ENCODE measurements around the gene RSPH3. TPM values are rescaled to one million over a fixed set of nuclear protein-coding genes. Genes with fewer than 3 reads are reported as not detected.

Gene RSPH3
- polyA plus RNA-seq, 1 experiment = 2.0 TPM

- TF ChIP-seq CTCF (IDR thresholded peaks at IDR 0.05; ENCODE audit: low read depth, low read length) = no peak
- Histone ChIP-seq H3K27ac (ENCODE audit: low read depth, low read length) (no peak overlapping the region), H3K4me3 (ENCODE audit: low read depth, low read length) (no peak overlapping the region), H3K27me3 (ENCODE audit: control insufficient read depth, insufficient read depth, low read length) (no peaks in the 10 kb centered on the region), H3K9me3 (ENCODE audit: control insufficient read depth, insufficient read depth, low read length) (no peaks in the 10 kb centered on the region)
- DNase-seq (ENCODE audit: low read depth, low spot score) = no peak
- POLR2A ChIA-PET = no interaction called here
- CTCF ChIA-PET = interaction anchor here (0.7 to 1.6 kb wide), 2 partner anchors 184 to 273 kb away, joined by 3 to 4 read pairs; no protein-coding TSS in a partner anchor
Observed at GRCh38 chr6:158977382-158977781, 22.6 kb downstream of the RSPH3 start.

DNA sequence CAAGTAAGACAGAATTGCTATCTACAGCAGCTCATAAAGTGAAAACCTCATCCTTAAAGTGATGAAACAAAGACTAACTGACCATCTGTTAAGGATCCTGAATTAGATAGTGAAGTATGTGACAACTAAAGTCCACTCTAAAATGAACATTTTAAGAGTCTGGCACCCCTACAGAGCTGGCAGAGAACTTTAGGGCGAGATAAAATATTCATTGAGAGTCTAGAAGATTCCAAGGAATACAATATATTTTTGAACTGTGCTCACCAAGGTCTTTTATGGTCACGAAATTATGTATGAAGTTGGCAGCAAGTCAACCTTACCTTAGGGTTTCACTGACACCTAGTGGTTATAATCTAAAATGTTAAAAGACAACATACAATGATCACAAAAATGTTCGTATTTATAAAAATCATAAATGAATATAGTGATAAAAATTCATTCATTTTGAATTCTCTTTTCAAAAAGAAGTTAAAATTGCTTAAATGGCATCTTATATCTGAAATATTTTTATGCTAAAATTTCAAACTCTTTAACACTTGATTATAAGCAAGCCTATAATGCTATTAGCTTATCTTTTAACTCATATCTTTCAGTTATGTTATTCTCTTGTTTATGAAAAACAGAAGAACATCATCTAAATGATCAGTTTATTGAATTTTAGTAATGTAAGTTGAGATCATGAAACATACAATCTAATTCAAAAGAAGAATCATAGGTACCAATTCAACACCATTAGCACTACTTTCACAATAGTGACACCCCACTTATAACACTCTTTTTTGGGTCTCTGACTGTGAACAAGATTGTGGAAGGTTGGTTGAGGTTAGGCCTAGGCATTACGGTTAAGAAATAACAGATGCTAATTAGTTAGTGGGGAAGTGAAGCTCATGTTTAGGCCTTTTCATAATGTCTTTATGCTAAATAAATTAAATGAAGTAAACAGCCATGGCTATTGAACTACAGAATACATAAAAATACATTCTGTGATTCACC, 27.5 kb downstream of the RSPH3 start:
- H3K4me3 ChIP-seq (ENCODE audit: low read depth, low read length) = no peak overlapping the region
- no peaks in the 10 kb centered on the region for H3K27me3 ChIP-seq (ENCODE audit: control insufficient read depth, insufficient read depth, low read length)
- ChIA-PET CTCF (interaction anchor here (0.6 to 3.9 kb wide), 23 partner anchors 10 to 311 kb away, joined by 3 to 57 read pairs (median 3); no protein-coding TSS in a partner anchor), POLR2A (interaction anchor here (0.6 kb wide), 1 partner anchor 266 kb away, joined by 4 read pairs; no protein-coding TSS in a partner anchor)
- no peaks in the 10 kb centered on the region for H3K9me3 ChIP-seq (ENCODE audit: control insufficient read depth, insufficient read depth, low read length)
- no peak overlapping the region for H3K27ac ChIP-seq (ENCODE audit: low read depth, low read length)
- peak; percentile 53 for TF ChIP-seq CTCF (IDR thresholded peaks at IDR 0.05; ENCODE audit: low read depth, low read length)
- peak; percentile 11 for DNase-seq (ENCODE audit: low read depth, low spot score)

- no peak for TF ChIP-seq CTCF (IDR thresholded peaks at IDR 0.05; ENCODE audit: low read depth, low read length)
- POLR2A ChIA-PET = interaction anchor here (0.7 kb wide), 1 partner anchor 23 kb away, joined by 4 read pairs; no protein-coding TSS in a partner anchor
- no peak overlapping the region for H3K27ac ChIP-seq (ENCODE audit: low read depth, low read length)
- no peaks in the 10 kb centered on the region for H3K9me3 ChIP-seq (ENCODE audit: control insufficient read depth, insufficient read depth, low read length)
- DNase-seq (ENCODE audit: low read depth, low spot score) = no peak
- CTCF ChIA-PET = interaction anchor here (0.9 to 2.0 kb wide), 6 partner anchors 173 to 365 kb away, joined by 3 to 17 read pairs (median 8); no protein-coding TSS in a partner anchor
- no peak overlapping the region for H3K4me3 ChIP-seq (ENCODE audit: low read depth, low read length)
- no peaks in the 10 kb centered on the region for H3K27me3 ChIP-seq (ENCODE audit: control insufficient read depth, insufficient read depth, low read length)
Observed at GRCh38 chr6:158970640-158971275, 29.2 kb downstream of the RSPH3 start.

DNA sequence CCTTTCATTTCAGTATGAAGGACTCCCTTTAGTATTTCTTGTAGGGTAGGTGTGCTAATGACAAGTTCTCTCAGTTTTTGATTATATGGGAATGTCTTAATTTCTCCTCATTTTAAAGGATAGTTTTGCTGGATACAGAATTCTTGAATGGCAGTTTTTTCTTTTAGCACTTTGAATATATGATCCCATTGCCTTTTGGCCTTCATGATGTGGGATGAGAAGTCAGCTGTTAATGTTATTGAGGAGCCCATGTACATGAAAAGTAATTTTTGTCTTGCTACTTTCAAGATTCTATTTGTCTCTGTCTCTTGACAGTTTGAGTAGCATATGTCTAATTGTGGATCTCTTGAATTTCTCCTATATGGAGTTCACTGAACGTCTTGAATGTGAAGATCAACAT, 30.9 kb downstream of the RSPH3 start:
- DNase-seq (ENCODE audit: low read depth, low spot score) = no peak
- TF ChIP-seq CTCF (IDR thresholded peaks at IDR 0.05; ENCODE audit: low read depth, low read length) = no peak
- ChIA-PET CTCF (no interaction called here), POLR2A (no interaction called here)
- Histone ChIP-seq H3K4me3 (ENCODE audit: low read depth, low read length) (no peak overlapping the region), H3K9me3 (ENCODE audit: control insufficient read depth, insufficient read depth, low read length) (no peaks in the 10 kb centered on the region), H3K27ac (ENCODE audit: low read depth, low read length) (no peak overlapping the region), H3K27me3 (ENCODE audit: control insufficient read depth, insufficient read depth, low read length) (no peaks in the 10 kb centered on the region)

All from AG04450 (cell line).